PFSK-1 (cell line): Measurements from ENCODE around the gene FFAR3.

Experiments used
- FOXP2 ChIP-seq: optimal IDR thresholded peaks from 2 replicates; pipeline ENCODE3; 2011; ENCODE audit warnings: borderline replicate concordance, control low read depth, inconsistent platforms; ENCODE audit not compliant: insufficient read depth; ENCODE audit errors: extremely low read length, extremely low read depth
- POLR2AphosphoS5 ChIP-seq: IDR thresholded peaks from 2 replicates; pipeline ENCODE4 v1.6.1; 2012; ENCODE audit warnings: low read depth, mild to moderate bottlenecking, control low read depth, low read length, moderate library complexity
- SIN3A ChIP-seq: IDR thresholded peaks from 2 replicates; pipeline ENCODE4 v1.6.1; 2012; ENCODE audit warnings: mild to moderate bottlenecking, low read length, moderate library complexity, borderline replicate concordance; ENCODE audit not compliant: insufficient read depth
- TAF1 ChIP-seq: IDR thresholded peaks from 2 replicates; pipeline ENCODE4 v1.6.1; 2012; ENCODE audit warnings: low read length, control low read depth, borderline replicate concordance; ENCODE audit not compliant: insufficient read depth
- TF ChIP-seq, protein P1 (sequence below), 2 experiments: IDR thresholded peaks; 2 replicates each; pipeline versions ENCODE4 v1.6.1 to v1.8.0; 2011 to 2012; ENCODE audit warnings: low read depth in 2 of 2, low read length in 2 of 2, control low read depth in 1 of 2, inconsistent platforms in 1 of 2, mild to moderate bottlenecking in 1 of 2, moderate library complexity in 1 of 2; ENCODE audit not compliant: insufficient read depth in 1 of 2

FFAR3 gene

GRCh38 chr19:35345671-35346111 is 12.6 kb upstream of the FFAR3 start:
- TF ChIP-seq POLR2AphosphoS5 (no peak), SIN3A (no peak), FOXP2 (no peak), TAF1 (no peak)
- TF ChIP-seq, protein P1, sequence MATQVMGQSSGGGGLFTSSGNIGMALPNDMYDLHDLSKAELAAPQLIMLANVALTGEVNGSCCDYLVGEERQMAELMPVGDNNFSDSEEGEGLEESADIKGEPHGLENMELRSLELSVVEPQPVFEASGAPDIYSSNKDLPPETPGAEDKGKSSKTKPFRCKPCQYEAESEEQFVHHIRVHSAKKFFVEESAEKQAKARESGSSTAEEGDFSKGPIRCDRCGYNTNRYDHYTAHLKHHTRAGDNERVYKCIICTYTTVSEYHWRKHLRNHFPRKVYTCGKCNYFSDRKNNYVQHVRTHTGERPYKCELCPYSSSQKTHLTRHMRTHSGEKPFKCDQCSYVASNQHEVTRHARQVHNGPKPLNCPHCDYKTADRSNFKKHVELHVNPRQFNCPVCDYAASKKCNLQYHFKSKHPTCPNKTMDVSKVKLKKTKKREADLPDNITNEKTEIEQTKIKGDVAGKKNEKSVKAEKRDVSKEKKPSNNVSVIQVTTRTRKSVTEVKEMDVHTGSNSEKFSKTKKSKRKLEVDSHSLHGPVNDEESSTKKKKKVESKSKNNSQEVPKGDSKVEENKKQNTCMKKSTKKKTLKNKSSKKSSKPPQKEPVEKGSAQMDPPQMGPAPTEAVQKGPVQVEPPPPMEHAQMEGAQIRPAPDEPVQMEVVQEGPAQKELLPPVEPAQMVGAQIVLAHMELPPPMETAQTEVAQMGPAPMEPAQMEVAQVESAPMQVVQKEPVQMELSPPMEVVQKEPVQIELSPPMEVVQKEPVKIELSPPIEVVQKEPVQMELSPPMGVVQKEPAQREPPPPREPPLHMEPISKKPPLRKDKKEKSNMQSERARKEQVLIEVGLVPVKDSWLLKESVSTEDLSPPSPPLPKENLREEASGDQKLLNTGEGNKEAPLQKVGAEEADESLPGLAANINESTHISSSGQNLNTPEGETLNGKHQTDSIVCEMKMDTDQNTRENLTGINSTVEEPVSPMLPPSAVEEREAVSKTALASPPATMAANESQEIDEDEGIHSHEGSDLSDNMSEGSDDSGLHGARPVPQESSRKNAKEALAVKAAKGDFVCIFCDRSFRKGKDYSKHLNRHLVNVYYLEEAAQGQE (IDR thresholded peaks at IDR 0.05; ENCODE audit: insufficient read depth in 1 of 2, low read depth in 2 of 2, low read length in 2 of 2): no peak

GRCh38 chr19:35346193-35347052 is 11.8 kb upstream of the FFAR3 start:
- TF ChIP-seq TAF1 (no peak), FOXP2 (no peak), POLR2AphosphoS5 (no peak), SIN3A (no peak)
- TF ChIP-seq, protein P1 (IDR thresholded peaks at IDR 0.05; ENCODE audit: insufficient read depth in 1 of 2, low read depth in 2 of 2, low read length in 2 of 2): no peak

DNA sequence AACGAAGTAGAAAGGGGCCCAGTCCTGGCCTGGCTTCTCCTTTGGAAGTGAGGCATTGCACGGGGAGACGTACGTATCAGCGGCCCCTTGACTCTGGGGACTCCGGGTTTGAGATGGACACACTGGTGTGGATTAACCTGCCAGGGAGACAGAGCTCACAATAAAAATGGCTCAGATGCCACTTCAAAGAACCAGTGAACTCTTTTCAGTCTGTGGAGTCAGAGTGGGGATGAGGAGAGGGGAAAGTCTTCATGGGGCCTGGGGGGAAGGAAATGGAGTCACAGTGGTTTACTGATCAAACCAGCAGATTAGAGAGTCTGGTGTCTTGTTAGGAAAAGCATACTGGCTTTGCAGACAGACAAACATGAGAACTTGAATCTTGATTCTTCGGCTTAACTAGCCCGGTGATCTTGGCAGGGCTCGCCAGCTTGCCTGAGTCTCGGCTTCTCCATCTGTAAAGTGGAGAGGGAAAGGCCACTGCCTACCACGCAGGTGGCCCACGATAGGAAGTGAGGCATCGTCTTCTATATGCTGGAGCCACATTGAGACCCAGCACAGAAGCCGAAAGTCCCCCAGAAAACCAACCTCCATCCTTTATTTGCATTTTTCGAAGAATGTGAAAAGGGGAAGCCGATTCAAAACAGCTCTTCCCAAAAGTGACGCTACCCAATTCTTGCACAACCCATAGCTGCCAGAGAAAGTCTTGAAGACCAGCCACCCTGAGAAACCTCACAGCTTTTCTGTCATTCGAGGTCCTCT is 10.9 kb upstream of the FFAR3 start, which contains the start of gene FFAR1:
Gene FFAR1 (plus strand): TSS at position 732 of the 759 bp plus-strand sequence. CDS start 3,650 bp downstream, outside the sequence.
- TF ChIP-seq SIN3A: no peak
- TF ChIP-seq FOXP2: no peak
- TF ChIP-seq TAF1: no peak
- TF ChIP-seq, protein P1 (IDR thresholded peaks at IDR 0.05; ENCODE audit: insufficient read depth in 1 of 2, low read depth in 2 of 2, low read length in 2 of 2): no peak
- TF ChIP-seq POLR2AphosphoS5: no peak

GRCh38 chr19:35347930-35348298 is 10.3 kb upstream of the FFAR3 start:
- TF ChIP-seq POLR2AphosphoS5: no peak
- TF ChIP-seq SIN3A: no peak
- TF ChIP-seq, protein P1 (IDR thresholded peaks at IDR 0.05; ENCODE audit: insufficient read depth in 1 of 2, low read depth in 2 of 2, low read length in 2 of 2): no peak
- no peak for TF ChIP-seq FOXP2
- TF ChIP-seq TAF1: no peak
